GM18519 (cell line): ENCODE data around the gene POU2F1.
A peak's percentile ranks its signal among the peaks of the same experiment; 100 is the strongest.

ENCODE experiments used
- ATAC-seq: cut with Tn5 transposase; IDR thresholded peaks from one replicate; pipeline ENCODE4 v1.9.1; 2021; ENCODE audit warnings: mild to moderate bottlenecking, moderate library complexity; ENCODE audit not compliant: unreplicated experiment, low FRiP score

POU2F1 gene

GRCh38 chr1:167435484-167435883, 214.8 kb downstream of the POU2F1 start:
- no peak for ATAC-seq

- ATAC-seq = no peak
Observed at GRCh38 chr1:167438171-167439138, 217.8 kb downstream of the POU2F1 start.

- ATAC-seq = no peak
Observed at GRCh38 chr1:167439301-167439988, 218.8 kb downstream of the POU2F1 start.

GRCh38 chr1:167440345-167440744, 219.7 kb downstream of the POU2F1 start:
- no peak for ATAC-seq

GRCh38 chr1:167440776-167441175, 220.1 kb downstream of the POU2F1 start:
- no peak for ATAC-seq

GRCh38 chr1:167441222-167441621, 220.5 kb downstream of the POU2F1 start:
- no peak for ATAC-seq

GRCh38 chr1:167442142-167442848, 221.6 kb downstream of the POU2F1 start:
- peak; percentile 68 for ATAC-seq

- ATAC-seq = no peak
Observed at GRCh38 chr1:167442854-167443565, 222.3 kb downstream of the POU2F1 start.

- ATAC-seq = no peak
Observed at GRCh38 chr1:167443757-167444156, 223.1 kb downstream of the POU2F1 start.

- ATAC-seq = no peak
Observed at GRCh38 chr1:167446966-167447365, 226.3 kb downstream of the POU2F1 start.

GRCh38 chr1:167447521-167448136, 226.9 kb downstream of the POU2F1 start:
- no peak for ATAC-seq

GRCh38 chr1:167450843-167451242, 230.2 kb downstream of the POU2F1 start:
- no peak for ATAC-seq

GRCh38 chr1:167452483-167452882, 231.8 kb downstream of the POU2F1 start:
- ATAC-seq = no peak

- no peak for ATAC-seq
Observed at GRCh38 chr1:167453123-167453522, 232.4 kb downstream of the POU2F1 start.

GRCh38 chr1:167454304-167454893, 233.7 kb downstream of the POU2F1 start:
- ATAC-seq = no peak

- ATAC-seq = no peak
Observed at GRCh38 chr1:167454894-167455785, 234.5 kb downstream of the POU2F1 start.

GRCh38 chr1:167455786-167456446, 235.2 kb downstream of the POU2F1 start:
- ATAC-seq = no peak

GRCh38 chr1:167456524-167456923, 235.8 kb downstream of the POU2F1 start:
- ATAC-seq = no peak
